Nephron (organoid): ENCODE data around the gene NDUFC2.

Source experiments
- H3K27ac Mint-ChIP-seq, 3 experiments: 2 replicates each; pipeline ENCODE4 v1.8.0; 2020; ENCODE audit warnings: mixed read lengths in 3 of 3, mild to moderate bottlenecking in 2 of 3, moderate library complexity in 1 of 3
- H3K27me3 Mint-ChIP-seq: 2 replicates; pipeline ENCODE4 v1.8.0; 2021; ENCODE audit warnings: low read depth, mild to moderate bottlenecking, moderate library complexity, mixed read lengths
- H3K36me3 Mint-ChIP-seq: 2 replicates; pipeline ENCODE4 v1.8.0; 2020; ENCODE audit warnings: low read depth, mixed read lengths
- H3K4me1 Mint-ChIP-seq: 2 replicates; pipeline ENCODE4 v1.8.0; 2020; ENCODE audit warnings: mixed read lengths
- H3K4me3 Mint-ChIP-seq, 3 experiments: 2 replicates each; pipeline ENCODE4 v1.8.0; 2020; ENCODE audit warnings: mild to moderate bottlenecking in 3 of 3, mixed read lengths in 3 of 3, moderate library complexity in 2 of 3
- H3K9me3 Mint-ChIP-seq: 2 replicates; pipeline ENCODE4 v1.8.0; 2020; ENCODE audit warnings: mixed read lengths
- TF ChIP-seq, protein P1 (sequence below), 3 experiments: fragments of 200-600 bp; sonication (generic); IDR thresholded peaks; one replicate each; pipeline ENCODE4 v1.5.0; 2021; ENCODE audit warnings: antibody characterized with exemption in 3 of 3; ENCODE audit not compliant: unreplicated experiment in 3 of 3

The NDUFC2 gene

DNA sequence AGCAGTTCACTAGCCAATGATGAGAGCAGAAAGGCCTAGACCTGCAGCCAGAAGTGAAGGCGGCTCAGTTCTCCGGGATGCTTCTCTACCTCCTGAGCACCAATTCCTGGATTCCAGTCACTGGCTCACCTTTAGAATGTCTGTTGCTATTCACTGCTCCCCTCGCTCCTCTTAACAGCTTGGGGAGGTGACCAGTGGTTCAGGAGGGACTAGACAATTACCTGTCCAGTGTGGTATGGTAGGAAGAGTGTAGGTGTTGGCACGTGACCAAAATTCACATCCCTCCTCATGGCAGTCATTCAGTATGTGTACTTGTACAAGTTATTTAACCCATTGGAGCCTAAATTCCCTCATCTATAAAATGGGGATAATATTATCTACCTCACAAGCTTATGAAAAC, 12.0 kb downstream of the NDUFC2 start:
- H3K4me1 Mint-ChIP-seq = peaks cover 6% of the 10 kb centered on the region
- no peaks in the 10 kb centered on the region for H3K27me3 Mint-ChIP-seq
- no peak overlapping the region for H3K4me3 Mint-ChIP-seq

DNA sequence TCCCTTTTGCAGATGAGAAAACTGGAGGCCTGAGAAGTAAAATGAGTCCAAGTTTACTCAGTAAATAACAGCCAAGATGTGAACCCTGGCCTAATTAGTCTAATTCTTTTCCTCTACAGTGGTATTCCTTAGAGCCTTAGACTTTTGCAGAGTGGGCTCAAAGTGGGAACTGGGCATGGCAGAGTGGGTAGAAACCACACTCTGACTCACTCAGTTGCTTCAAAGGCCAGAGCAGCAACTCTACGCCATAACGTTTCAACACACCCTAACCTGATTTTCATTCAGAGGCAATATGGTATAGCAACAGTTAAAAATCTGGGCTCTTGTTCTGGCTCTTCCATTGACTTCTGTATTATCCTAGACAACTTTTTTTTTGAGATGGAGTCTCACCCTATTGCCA, 13.2 kb downstream of the NDUFC2 start:
- Mint-ChIP-seq H3K4me1 (peaks cover 6% of the 10 kb centered on the region), H3K9me3 (no peaks in the 10 kb centered on the region), H3K36me3 (peaks cover 47% of the 10 kb centered on the region), H3K27me3 (no peaks in the 10 kb centered on the region), H3K4me3 (no peak overlapping the region), H3K27ac (no peak overlapping the region)
- TF ChIP-seq, protein P1, sequence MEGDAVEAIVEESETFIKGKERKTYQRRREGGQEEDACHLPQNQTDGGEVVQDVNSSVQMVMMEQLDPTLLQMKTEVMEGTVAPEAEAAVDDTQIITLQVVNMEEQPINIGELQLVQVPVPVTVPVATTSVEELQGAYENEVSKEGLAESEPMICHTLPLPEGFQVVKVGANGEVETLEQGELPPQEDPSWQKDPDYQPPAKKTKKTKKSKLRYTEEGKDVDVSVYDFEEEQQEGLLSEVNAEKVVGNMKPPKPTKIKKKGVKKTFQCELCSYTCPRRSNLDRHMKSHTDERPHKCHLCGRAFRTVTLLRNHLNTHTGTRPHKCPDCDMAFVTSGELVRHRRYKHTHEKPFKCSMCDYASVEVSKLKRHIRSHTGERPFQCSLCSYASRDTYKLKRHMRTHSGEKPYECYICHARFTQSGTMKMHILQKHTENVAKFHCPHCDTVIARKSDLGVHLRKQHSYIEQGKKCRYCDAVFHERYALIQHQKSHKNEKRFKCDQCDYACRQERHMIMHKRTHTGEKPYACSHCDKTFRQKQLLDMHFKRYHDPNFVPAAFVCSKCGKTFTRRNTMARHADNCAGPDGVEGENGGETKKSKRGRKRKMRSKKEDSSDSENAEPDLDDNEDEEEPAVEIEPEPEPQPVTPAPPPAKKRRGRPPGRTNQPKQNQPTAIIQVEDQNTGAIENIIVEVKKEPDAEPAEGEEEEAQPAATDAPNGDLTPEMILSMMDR (IDR thresholded peaks at IDR 0.05; ENCODE audit: unreplicated experiment in 3 of 3) = no peak

More for the DNA sequence above, 12.0 kb downstream of the NDUFC2 start:
- Mint-ChIP-seq H3K27ac (no peak overlapping the region), H3K36me3 (peaks cover 57% of the 10 kb centered on the region), H3K9me3 (no peaks in the 10 kb centered on the region)
- TF ChIP-seq, protein P1 (IDR thresholded peaks at IDR 0.05; ENCODE audit: unreplicated experiment in 3 of 3) = no peak

DNA sequence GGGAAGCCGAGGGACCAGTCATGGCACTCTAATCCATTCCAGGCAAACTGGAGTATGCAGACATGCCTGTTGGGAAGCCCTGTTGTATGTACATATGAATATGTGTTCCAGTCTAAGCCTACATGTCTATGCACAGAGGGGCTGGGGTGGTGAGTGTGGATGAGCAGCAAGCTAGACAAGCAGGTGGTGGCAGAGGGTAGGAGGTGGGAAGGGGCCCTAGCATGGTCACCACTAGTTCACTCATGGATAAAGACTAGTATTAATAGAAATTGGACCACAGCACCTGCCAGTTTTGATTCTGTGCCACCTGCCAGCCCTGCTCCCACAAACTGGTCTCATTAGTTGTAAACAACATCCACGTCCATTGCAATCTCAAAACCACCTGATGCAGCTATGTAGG, 14.5 kb downstream of the NDUFC2 start:
- H3K36me3 Mint-ChIP-seq = peaks cover 37% of the 10 kb centered on the region
- no peak overlapping the region for H3K4me3 Mint-ChIP-seq
- no peak overlapping the region for H3K27ac Mint-ChIP-seq
- TF ChIP-seq, protein P1 (IDR thresholded peaks at IDR 0.05; ENCODE audit: unreplicated experiment in 3 of 3) = no peak
- H3K27me3 Mint-ChIP-seq = no peaks in the 10 kb centered on the region
- no peaks in the 10 kb centered on the region for H3K9me3 Mint-ChIP-seq
- peaks cover 6% of the 10 kb centered on the region for H3K4me1 Mint-ChIP-seq

DNA sequence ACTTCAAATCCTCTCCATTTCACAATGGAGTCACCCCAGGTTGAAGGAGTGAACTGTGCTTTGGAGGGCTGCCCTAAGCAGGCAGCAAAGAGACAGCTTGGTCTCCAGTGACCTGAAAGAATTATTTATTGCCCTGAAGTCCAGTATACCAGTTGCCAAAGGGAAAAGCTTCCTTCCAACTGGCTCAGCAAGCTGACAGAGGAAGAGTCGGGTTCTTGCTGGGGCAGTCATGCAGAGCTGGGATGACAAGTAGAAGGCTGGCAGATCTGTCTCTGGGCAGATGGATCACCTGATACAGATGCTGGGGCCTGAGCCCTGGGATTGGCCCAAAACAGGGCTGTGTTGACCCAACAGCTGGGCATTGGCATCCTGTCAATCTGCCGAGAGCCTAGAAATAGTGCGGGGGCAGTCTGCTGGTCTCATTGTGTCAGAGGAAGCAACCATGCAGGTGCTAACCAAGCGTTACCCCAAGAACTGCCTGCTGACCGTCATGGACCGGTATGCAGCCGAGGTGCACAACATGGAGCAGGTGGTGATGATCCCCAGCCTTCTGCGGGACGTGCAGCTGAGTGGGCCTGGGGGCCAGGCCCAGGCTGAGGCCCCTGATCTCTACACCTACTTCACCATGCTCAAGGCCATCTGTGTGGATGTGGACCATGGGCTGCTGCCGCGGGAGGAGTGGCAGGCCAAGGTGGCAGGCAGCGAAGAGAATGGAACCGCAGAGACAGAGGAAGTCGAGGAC, 16.1 kb downstream of the NDUFC2 start, which contains the start of gene THRSP:
Gene THRSP, plus strand, starts transcription at position 422 of the 742 bp plus-strand sequence. Its CDS starts 21 bp downstream, at position 443.
- H3K27ac Mint-ChIP-seq = no peak within 1 kb of the TSS
- no peaks in the 10 kb centered on the region for H3K9me3 Mint-ChIP-seq
- H3K27me3 Mint-ChIP-seq = no peaks in the 10 kb centered on the region
- H3K36me3 Mint-ChIP-seq = peaks cover 24% of the 10 kb centered on the region
- H3K4me1 Mint-ChIP-seq = no peaks in the 10 kb centered on the region
- TF ChIP-seq, protein P1 (IDR thresholded peaks at IDR 0.05; ENCODE audit: unreplicated experiment in 3 of 3) = no peak
- no peak within 1 kb of the TSS for H3K4me3 Mint-ChIP-seq

DNA sequence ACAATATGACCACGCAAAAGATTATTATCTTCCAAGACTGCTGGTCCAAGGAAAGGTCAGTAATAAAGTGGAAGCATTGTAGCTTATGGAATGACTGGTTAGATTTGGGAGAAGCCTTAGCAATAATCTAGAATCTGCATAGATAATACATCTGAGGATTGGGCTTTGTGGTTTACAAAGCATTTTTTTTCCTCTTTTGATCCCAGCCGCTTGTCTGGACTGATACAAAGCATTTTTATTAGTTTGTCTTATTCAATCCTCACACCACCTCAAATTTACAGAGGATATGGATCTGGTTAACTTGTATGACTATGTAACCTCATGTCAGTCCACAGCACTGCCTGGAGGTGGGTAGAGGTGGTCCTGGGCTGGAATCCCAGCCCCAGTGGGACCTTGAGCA, 17.0 kb downstream of the NDUFC2 start:
- H3K9me3 Mint-ChIP-seq = no peaks in the 10 kb centered on the region
- H3K36me3 Mint-ChIP-seq = peaks cover 18% of the 10 kb centered on the region
- H3K27me3 Mint-ChIP-seq = no peaks in the 10 kb centered on the region
- H3K4me1 Mint-ChIP-seq = no peaks in the 10 kb centered on the region
- TF ChIP-seq, protein P1 (IDR thresholded peaks at IDR 0.05; ENCODE audit: unreplicated experiment in 3 of 3) = no peak
- H3K4me3 Mint-ChIP-seq = no peak overlapping the region
- H3K27ac Mint-ChIP-seq = no peak overlapping the region

DNA sequence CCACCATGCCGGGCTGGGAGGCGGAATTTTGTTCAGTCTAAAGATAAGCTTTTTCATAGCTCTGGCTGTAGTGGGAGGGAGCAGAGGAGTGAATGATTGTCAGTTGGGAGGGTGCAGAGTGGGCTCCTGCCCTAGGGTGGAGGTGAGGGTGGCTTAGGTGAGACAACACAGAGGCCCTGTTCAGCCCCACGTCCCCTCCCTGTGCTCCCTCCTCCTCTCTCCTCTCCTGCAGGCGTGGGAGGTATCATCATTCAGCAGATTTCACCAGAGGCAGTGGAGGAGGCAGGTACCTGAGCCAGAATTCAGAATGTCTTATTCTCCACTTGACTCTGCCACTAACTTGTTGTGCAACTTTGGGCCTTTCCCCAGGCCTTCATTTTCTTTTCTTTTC, 17.7 kb downstream of the NDUFC2 start:
- TF ChIP-seq, protein P1 (IDR thresholded peaks at IDR 0.05; ENCODE audit: unreplicated experiment in 3 of 3) = no peak
- H3K36me3 Mint-ChIP-seq = peaks cover 12% of the 10 kb centered on the region
- H3K9me3 Mint-ChIP-seq = no peaks in the 10 kb centered on the region
- no peaks in the 10 kb centered on the region for H3K4me1 Mint-ChIP-seq
- peak overlapping the region in 1 of 3 experiments; percentile 58 for H3K27ac Mint-ChIP-seq
- no peak overlapping the region for H3K4me3 Mint-ChIP-seq
- no peaks in the 10 kb centered on the region for H3K27me3 Mint-ChIP-seq
